ENCODE measurements around the gene IPPK.

Gene IPPK

GRCh38 chr9:92655366-92655765, 14.6 kb downstream of the IPPK start:
- H2AFZ ChIP-seq (ENCODE audit: low read depth, low read length), result no peak overlapping the region
- H3K4me3 ChIP-seq (ENCODE audit: low read depth in 1 of 2, low read length in 2 of 2), result no peak overlapping the region
- ATAC-seq (ENCODE audit: insufficient read depth, low read depth) (no peak), DNase-seq (no peak)
- peaks cover 56% of the 10 kb centered on the region for H3K36me3 ChIP-seq (ENCODE audit: insufficient read depth, low read length)
- peaks cover 21% of the 10 kb centered on the region; the same call in 1 of the 2 replicates for H4K20me1 ChIP-seq (ENCODE audit: insufficient read depth, low read length)
- no peaks in the 10 kb centered on the region for H3K9me3 ChIP-seq (ENCODE audit: insufficient read depth, low read length, severe bottlenecking)
- no peaks in the 10 kb centered on the region for H3K27me3 ChIP-seq (ENCODE audit: insufficient read depth, low read length, poor library complexity)
- H3K4me2 ChIP-seq (ENCODE audit: insufficient read depth, low read length), result no peak overlapping the region
- TF ChIP-seq CTCF (IDR thresholded peaks at IDR 0.05; ENCODE audit: borderline replicate concordance, extremely low read depth, low read length, poor library complexity, severe bottlenecking), result no peak
- no peak for TF ChIP-seq EZH2 (IDR thresholded peaks at IDR 0.05; ENCODE audit: borderline replicate concordance, low read depth, low read length, severe bottlenecking)
- H3K4me1 ChIP-seq (ENCODE audit: insufficient read depth, low read length), result no peaks in the 10 kb centered on the region
- H3K9ac ChIP-seq (ENCODE audit: low read depth, low read length), result no peak overlapping the region
- H3K27ac ChIP-seq (ENCODE audit: low read length), result no peak overlapping the region
- H3K79me2 ChIP-seq (ENCODE audit: insufficient read depth, low read length), result peaks cover 8% of the 10 kb centered on the region

GRCh38 chr9:92654481-92655301, 15.2 kb downstream of the IPPK start:
- ATAC-seq (ENCODE audit: insufficient read depth, low read depth) (no peak), DNase-seq (no peak)
- TF ChIP-seq CTCF (IDR thresholded peaks at IDR 0.05; ENCODE audit: borderline replicate concordance, extremely low read depth, low read length, poor library complexity, severe bottlenecking) (no peak), EZH2 (IDR thresholded peaks at IDR 0.05; ENCODE audit: borderline replicate concordance, low read depth, low read length, severe bottlenecking) (no peak)
- no peak overlapping the region for H3K4me2 ChIP-seq (ENCODE audit: insufficient read depth, low read length)
- H3K4me3 ChIP-seq (ENCODE audit: low read depth in 1 of 2, low read length in 2 of 2), result no peak overlapping the region
- no peak overlapping the region for H2AFZ ChIP-seq (ENCODE audit: low read depth, low read length)
- no peak overlapping the region for H3K9ac ChIP-seq (ENCODE audit: low read depth, low read length)
- H3K27ac ChIP-seq (ENCODE audit: low read length), result no peak overlapping the region
- peaks cover 3% of the 10 kb centered on the region for H3K79me2 ChIP-seq (ENCODE audit: insufficient read depth, low read length)
- H3K9me3 ChIP-seq (ENCODE audit: insufficient read depth, low read length, severe bottlenecking), result no peaks in the 10 kb centered on the region
- H4K20me1 ChIP-seq (ENCODE audit: insufficient read depth, low read length), result peaks cover 15% of the 10 kb centered on the region; the same call in 1 of the 2 replicates
- H3K4me1 ChIP-seq (ENCODE audit: insufficient read depth, low read length), result no peaks in the 10 kb centered on the region
- H3K27me3 ChIP-seq (ENCODE audit: insufficient read depth, low read length, poor library complexity), result no peaks in the 10 kb centered on the region
- peaks cover 57% of the 10 kb centered on the region for H3K36me3 ChIP-seq (ENCODE audit: insufficient read depth, low read length)

- H3K4me2 ChIP-seq (ENCODE audit: insufficient read depth, low read length), result no peak overlapping the region
- H3K4me1 ChIP-seq (ENCODE audit: insufficient read depth, low read length), result no peaks in the 10 kb centered on the region
- TF ChIP-seq EZH2 (IDR thresholded peaks at IDR 0.05; ENCODE audit: borderline replicate concordance, low read depth, low read length, severe bottlenecking) (no peak), CTCF (IDR thresholded peaks at IDR 0.05; ENCODE audit: borderline replicate concordance, extremely low read depth, low read length, poor library complexity, severe bottlenecking) (no peak)
- no peak overlapping the region for H3K4me3 ChIP-seq (ENCODE audit: low read depth in 1 of 2, low read length in 2 of 2)
- H3K27me3 ChIP-seq (ENCODE audit: insufficient read depth, low read length, poor library complexity), result no peaks in the 10 kb centered on the region
- peaks cover 67% of the 10 kb centered on the region for H3K36me3 ChIP-seq (ENCODE audit: insufficient read depth, low read length)
- no peaks in the 10 kb centered on the region for H3K9me3 ChIP-seq (ENCODE audit: insufficient read depth, low read length, severe bottlenecking)
- H4K20me1 ChIP-seq (ENCODE audit: insufficient read depth, low read length), result peaks cover 10% of the 10 kb centered on the region; the same call in 1 of the 2 replicates
- no peak for DNase-seq
- H2AFZ ChIP-seq (ENCODE audit: low read depth, low read length), result no peak overlapping the region
- no peak overlapping the region for H3K27ac ChIP-seq (ENCODE audit: low read length)
- H3K79me2 ChIP-seq (ENCODE audit: insufficient read depth, low read length), result no peaks in the 10 kb centered on the region
- ATAC-seq (ENCODE audit: insufficient read depth, low read depth), result no peak
- no peak overlapping the region for H3K9ac ChIP-seq (ENCODE audit: low read depth, low read length)
Observed at GRCh38 chr9:92652461-92652860, 17.5 kb downstream of the IPPK start.
